ENCODE measurements around the gene ZPBP2.

The ZPBP2 gene

DNA sequence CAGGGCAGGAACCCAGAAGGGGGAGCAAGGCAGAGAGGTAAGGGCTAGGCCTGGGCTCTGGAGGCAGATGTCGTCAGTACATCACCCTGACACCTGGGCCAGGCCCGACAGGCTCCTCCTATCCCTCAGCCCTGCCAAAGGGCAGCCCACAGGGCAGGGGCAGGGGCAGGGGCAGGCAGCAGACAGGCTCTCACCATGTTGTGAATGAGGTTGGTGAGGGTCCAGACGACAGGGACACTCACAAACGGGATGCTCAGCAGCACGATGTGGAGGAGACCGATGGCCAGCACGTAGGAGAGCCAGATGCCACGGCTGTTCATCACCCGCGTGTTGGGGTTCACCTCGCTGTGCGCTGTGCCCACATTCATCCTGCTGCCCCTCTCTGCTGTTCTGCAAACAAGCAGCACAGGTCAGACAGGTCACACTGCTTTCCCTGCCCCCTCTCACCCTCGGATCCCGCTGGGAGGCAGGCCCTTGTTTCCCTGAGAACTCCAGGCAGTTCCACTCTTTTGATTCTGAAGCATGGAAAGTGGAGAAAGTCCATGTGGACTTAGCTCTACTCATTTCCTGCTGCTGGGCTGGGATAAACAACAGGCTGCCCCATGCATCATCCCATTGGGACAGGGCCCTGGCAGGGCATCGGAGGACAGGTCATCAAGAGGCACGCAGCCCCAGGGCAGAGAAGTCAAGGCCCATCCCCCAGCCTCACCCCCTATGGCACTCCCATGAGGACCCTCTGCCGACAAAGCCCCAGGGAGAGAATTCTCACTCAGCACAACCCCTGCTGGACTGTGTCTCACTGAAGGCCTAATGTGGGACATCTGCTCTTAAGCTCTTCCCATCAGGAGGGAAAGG, 56.1 kb downstream of the ZPBP2 start:
- TF ChIP-seq ZFX (IDR thresholded peaks at IDR 0.05; ENCODE audit: borderline replicate concordance), result no peak
- TF ChIP-seq, protein P1, sequence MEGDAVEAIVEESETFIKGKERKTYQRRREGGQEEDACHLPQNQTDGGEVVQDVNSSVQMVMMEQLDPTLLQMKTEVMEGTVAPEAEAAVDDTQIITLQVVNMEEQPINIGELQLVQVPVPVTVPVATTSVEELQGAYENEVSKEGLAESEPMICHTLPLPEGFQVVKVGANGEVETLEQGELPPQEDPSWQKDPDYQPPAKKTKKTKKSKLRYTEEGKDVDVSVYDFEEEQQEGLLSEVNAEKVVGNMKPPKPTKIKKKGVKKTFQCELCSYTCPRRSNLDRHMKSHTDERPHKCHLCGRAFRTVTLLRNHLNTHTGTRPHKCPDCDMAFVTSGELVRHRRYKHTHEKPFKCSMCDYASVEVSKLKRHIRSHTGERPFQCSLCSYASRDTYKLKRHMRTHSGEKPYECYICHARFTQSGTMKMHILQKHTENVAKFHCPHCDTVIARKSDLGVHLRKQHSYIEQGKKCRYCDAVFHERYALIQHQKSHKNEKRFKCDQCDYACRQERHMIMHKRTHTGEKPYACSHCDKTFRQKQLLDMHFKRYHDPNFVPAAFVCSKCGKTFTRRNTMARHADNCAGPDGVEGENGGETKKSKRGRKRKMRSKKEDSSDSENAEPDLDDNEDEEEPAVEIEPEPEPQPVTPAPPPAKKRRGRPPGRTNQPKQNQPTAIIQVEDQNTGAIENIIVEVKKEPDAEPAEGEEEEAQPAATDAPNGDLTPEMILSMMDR (IDR thresholded peaks at IDR 0.05), result no peak
- H3K27ac ChIP-seq, result no peak overlapping the region

DNA sequence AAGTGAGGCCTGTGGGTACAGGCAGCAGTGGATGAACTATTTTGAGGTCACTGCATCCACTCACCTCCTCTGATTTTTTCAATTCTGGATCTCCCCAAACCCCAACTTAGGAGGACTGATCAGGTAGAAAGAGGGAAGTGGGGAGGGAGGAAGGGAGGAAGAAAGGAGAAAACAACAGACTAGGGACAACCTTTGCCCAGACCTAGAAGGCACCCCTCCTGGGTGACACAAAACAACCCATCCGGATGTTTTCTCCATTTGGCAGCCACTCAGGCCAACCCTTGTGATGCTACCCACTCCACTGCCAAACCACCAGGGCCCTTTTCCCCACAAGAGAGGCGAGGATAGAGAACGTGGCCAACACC, 56.7 kb downstream of the ZPBP2 start:
- TF ChIP-seq, protein P1 (IDR thresholded peaks at IDR 0.05), result no peak
- TF ChIP-seq ZFX (IDR thresholded peaks at IDR 0.05; ENCODE audit: borderline replicate concordance), result no peak
- no peak overlapping the region for H3K27ac ChIP-seq

DNA sequence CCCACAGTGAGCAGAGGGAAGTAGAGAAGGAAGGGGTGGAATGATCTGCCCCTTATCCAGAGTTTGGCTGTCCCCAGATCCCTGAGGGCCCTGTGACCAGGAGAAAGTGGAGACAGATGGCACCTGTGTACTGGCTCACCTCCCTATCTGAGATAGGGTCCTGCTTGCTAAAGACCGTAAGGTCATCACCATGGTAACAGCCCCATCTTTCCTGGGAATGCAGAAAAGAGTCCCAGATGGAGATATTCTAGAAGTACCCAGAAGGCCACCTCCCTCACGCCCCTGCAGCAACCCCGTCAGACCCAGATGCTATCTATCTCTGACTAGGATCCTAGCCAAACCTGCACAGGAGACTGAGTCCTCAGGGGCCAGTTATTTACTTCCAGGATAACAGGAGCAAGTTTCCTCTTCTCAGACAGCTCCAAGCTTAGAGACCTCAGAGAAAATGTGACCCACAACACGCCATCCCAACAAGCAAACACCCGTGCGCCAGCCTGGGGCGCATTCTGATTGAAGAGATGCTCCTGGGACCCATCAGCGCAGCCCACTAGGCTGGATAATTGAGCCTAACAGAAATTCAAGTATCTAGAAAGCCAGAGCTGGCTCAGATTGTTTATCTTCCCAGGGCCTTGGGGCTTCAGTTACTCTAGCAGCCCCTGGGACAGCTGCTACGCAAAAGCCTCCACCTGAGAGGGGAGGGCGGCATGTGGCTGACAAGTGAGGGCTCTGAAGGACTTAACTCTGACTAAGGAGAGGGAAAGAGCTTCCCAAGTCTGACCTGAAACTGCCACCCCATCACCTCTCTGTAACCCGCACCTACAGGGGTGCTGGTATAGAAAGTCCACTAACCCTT, 57.5 kb downstream of the ZPBP2 start:
- H3K27ac ChIP-seq, result no peak overlapping the region
- TF ChIP-seq, protein P1 (IDR thresholded peaks at IDR 0.05), result no peak

DNA sequence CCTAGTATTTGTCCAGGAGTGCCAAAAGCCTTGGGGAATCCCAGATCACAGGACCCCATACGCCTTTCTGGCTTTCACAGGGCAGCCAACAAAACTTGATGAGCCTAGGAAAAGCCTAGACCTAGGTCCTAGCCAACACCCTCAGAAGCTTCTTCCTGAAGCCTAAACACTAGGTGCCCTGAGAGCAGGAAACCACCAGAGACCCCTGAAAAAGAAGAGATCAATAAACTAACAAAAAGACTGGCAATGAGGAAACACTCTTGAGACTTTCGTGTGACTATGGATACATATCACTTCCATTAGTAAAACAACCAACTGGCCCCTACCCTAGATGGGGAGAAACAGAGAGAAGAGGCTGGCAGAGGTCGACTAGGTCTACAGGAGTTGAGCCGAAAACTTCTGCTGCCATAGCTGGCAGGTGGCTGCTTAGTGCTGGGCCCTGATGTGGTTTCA, 58.2 kb downstream of the ZPBP2 start:
- peak overlapping the region; percentile 79; the same call in 1 of the 2 replicates for H3K27ac ChIP-seq
- no peak for TF ChIP-seq ZFX (IDR thresholded peaks at IDR 0.05; ENCODE audit: borderline replicate concordance)
- TF ChIP-seq, protein P1 (IDR thresholded peaks at IDR 0.05), result no peak

DNA sequence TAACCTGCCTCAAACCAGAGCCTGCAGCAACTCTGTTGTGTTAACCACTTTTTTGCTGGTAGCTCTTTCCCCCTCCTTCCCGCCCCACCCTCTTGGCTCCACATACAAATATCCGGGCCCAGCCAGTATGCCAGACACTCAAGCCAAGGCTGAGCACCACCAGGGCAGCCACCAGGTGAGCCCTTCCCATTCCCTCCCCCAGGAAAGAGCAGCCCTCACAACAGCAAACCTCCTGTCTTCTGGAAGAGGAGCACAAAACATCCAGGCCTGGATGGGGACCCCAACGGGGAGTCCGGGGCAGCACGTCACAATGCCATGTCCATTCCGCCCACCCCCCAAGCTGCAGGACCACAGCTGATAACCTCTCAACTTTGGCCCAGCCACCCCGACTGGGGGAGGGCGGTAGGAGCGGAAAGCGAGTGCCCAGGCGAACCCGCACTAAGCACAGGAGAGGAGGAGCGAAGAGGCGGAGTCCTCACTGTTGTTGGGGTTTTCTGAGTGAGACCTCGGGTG, 58.6 kb downstream of the ZPBP2 start:
- TF ChIP-seq, protein P1 (IDR thresholded peaks at IDR 0.05), result no peak
- no peak for TF ChIP-seq ZFX (IDR thresholded peaks at IDR 0.05; ENCODE audit: borderline replicate concordance)
- peak overlapping the region; percentile 79 for H3K27ac ChIP-seq
